Transverse colon (tissue), 4 donors: ENCODE data around the gene RHCG. TPM values are rescaled to one million over a fixed set of nuclear protein-coding genes. Genes with fewer than 3 reads are reported as not detected.

ENCODE experiments used
- DNase-seq: peaks from one replicate; pipeline ENCODE4 v3.0.0-alpha.2; 2019
- H3K27ac ChIP-seq, 4 donors: fragments of 200-600 bp; sonication (generic); 2 replicates each; pipeline ENCODE4 v1.5.1; 2016 to 2018; ENCODE audit warnings: inconsistent platforms in 4 of 4
- H3K27me3 ChIP-seq: fragments of 200-600 bp; sonication (generic); 2 replicates; pipeline ENCODE4 v1.5.1; 2017; ENCODE audit warnings: inconsistent platforms
- H3K36me3 ChIP-seq, 4 donors: fragments of 200-600 bp; sonication (generic); 2 replicates each; pipeline ENCODE4 v1.5.1; 2017 to 2019; ENCODE audit warnings: inconsistent platforms in 4 of 4
- H3K4me1 ChIP-seq, 4 donors: fragments of 200-600 bp; sonication (generic); 2 replicates each; pipeline ENCODE4 v1.5.1; 2017 to 2020; ENCODE audit warnings: inconsistent platforms in 4 of 4
- H3K4me3 ChIP-seq, 4 donors: fragments of 200-600 bp; sonication (generic); 1 replicate in 1 of 4; 2 replicates in 3 of 4; pipeline versions ENCODE4 v1.5.1 to v1.6.1; 2017 to 2019; ENCODE audit warnings: inconsistent platforms in 4 of 4
- H3K9me3 ChIP-seq, 2 donors: fragments of 200-600 bp; sonication (generic); 2 replicates each; pipeline ENCODE4 v1.5.1; 2017 to 2019; ENCODE audit warnings: inconsistent platforms in 2 of 2
- CTCF ChIP-seq, 5 experiments: fragments of 200-600 bp in 3 of 5; fragments of 450-650 bp in 2 of 5; sonication (generic) in 3 of 5; IDR thresholded peaks; 1 replicate in 2 of 5; 2 replicates in 3 of 5; pipeline ENCODE4 v1.5.1; 2016 to 2017; ENCODE audit warnings: antibody characterized with exemption in 5 of 5, inconsistent platforms in 3 of 5, mild to moderate bottlenecking in 2 of 5, moderate library complexity in 1 of 5
- EP300 ChIP-seq: sonication (generic); formaldehyde crosslinking; IDR thresholded peaks from one replicate; pipeline ENCODE4 v1.6.1; 2017; ENCODE audit warnings: antibody characterized with exemption, low read depth
- POLR2A ChIP-seq: fragments of 450-650 bp; IDR thresholded peaks from one replicate; pipeline ENCODE4 v1.6.1; 2016; ENCODE audit warnings: antibody characterized with exemption, mild to moderate bottlenecking, moderate library complexity
- POLR2AphosphoS5 ChIP-seq, 3 donors: sonication (generic); formaldehyde crosslinking; IDR thresholded peaks; one replicate each; pipeline ENCODE4 v1.6.1; 2016; ENCODE audit warnings: antibody characterized with exemption in 3 of 3
- WGBS, 2 donors: methylation state at CpG; one replicate each; pipeline ENCODE4 v1.1.5; 2018; ENCODE audit warnings: low coverage in 1 of 2; 5-methylcytosine and 5-hydroxymethylcytosine counted together
- in situ Hi-C, 4 donors: fragments of 200-750 bp; cut with MboI; loops; one replicate each; pipeline versions ENCODE4 v1.15.0 to v1.15.1; 2017; ENCODE audit warnings: low sequenced_read_pairs in 3 of 4, low pct_ligation_motif_present in 1 of 4, low pct_unique_long_range_greater_than_20kb in 1 of 4
- intact Hi-C: fragments of 100-400 bp; cut with DNase I; formaldehyde crosslinking; loops from one replicate; pipeline ENCODE4 v1.15.1; 2023; ENCODE audit warnings: low total_unique reads
- total RNA-seq, 4 donors: library from RNA; depleted of rRNA; stranded (reverse); fragments of >200 nt; gene quantifications; one replicate each; pipeline ENCODE4 v1.1.0, GENCODE V29; 2016

RHCG gene
- total RNA-seq, 4 donors from 2014 or later: 0.41 TPM; not detected in 3

- in situ Hi-C loops (loop anchor here in 1 of 4 donors (25.0 kb wide), 1 partner anchor 230 kb away; the partner anchor contains the start of gene RLBP1), intact Hi-C loops (no loop called here)
- WGBS, 2 donors: 87% methylated on average over 10 of the region's 10 CpGs; no CpG with 5 or more reads in 1 of the 2 donors
- Histone ChIP-seq H3K9me3 (no peaks in the 10 kb centered on the region), H3K27ac (no peak overlapping the region), H3K36me3 (no peaks in the 10 kb centered on the region), H3K4me1 (no peaks in the 10 kb centered on the region), H3K4me3 (no peak overlapping the region), H3K27me3 (peaks cover 3% of the 10 kb centered on the region)
- TF ChIP-seq POLR2AphosphoS5 (IDR thresholded peaks at IDR 0.05) (no peak), CTCF (IDR thresholded peaks at IDR 0.05) (no peak), POLR2A (no peak)
- DNase-seq: no peak
These were observed 54.2 kb downstream of the RHCG start for GRCh38 chr15:89442155-89442554.

- Histone ChIP-seq H3K27ac (no peak overlapping the region), H3K4me1 (no peaks in the 10 kb centered on the region), H3K9me3 (no peaks in the 10 kb centered on the region), H3K27me3 (peaks cover 6% of the 10 kb centered on the region), H3K36me3 (no peaks in the 10 kb centered on the region), H3K4me3 (no peak overlapping the region)
- intact Hi-C loops (no loop called here), in situ Hi-C loops (loop anchor here in 1 of 4 donors (25.0 kb wide), 1 partner anchor 229 kb away; the partner anchor contains the start of gene RLBP1)
- TF ChIP-seq POLR2A: no peak
- no peak for TF ChIP-seq POLR2AphosphoS5 (IDR thresholded peaks at IDR 0.05)
- TF ChIP-seq EP300: no peak
- TF ChIP-seq CTCF (IDR thresholded peaks at IDR 0.05): no peak
- WGBS, 2 donors: 32% methylated on average over 3 of the region's 3 CpGs; no CpG with 5 or more reads in 1 of the 2 donors
- peak; percentile 47 for DNase-seq
These were observed 55.0 kb downstream of the RHCG start for GRCh38 chr15:89441295-89441812.

GRCh38 chr15:89439764-89440163, 56.6 kb downstream of the RHCG start:
- TF ChIP-seq POLR2A (no peak), POLR2AphosphoS5 (IDR thresholded peaks at IDR 0.05) (no peak), EP300 (no peak), CTCF (IDR thresholded peaks at IDR 0.05) (no peak)
- no peaks in the 10 kb centered on the region for H3K9me3 ChIP-seq
- no peaks in the 10 kb centered on the region for H3K4me1 ChIP-seq
- no peak overlapping the region for H3K27ac ChIP-seq
- no peaks in the 10 kb centered on the region for H3K36me3 ChIP-seq
- peaks cover 17% of the 10 kb centered on the region for H3K27me3 ChIP-seq
- DNase-seq: no peak
- intact Hi-C loops (no loop called here), in situ Hi-C loops (loop anchor here in 1 of 4 donors (10.0 to 25.0 kb wide), 2 partner anchors 85 to 227 kb away; partner anchors contain the start of gene RLBP1)
- no peak overlapping the region for H3K4me3 ChIP-seq
- WGBS, 2 donors: 90 to 92% methylated on average over 9 of the region's 9 CpGs

GRCh38 chr15:89436560-89437311, 59.6 kb downstream of the RHCG start:
- in situ Hi-C loops (loop anchor here in 1 of 4 donors (10.0 to 25.0 kb wide), 2 partner anchors 82 to 224 kb away; partner anchors contain the start of gene RLBP1), intact Hi-C loops (no loop called here)
- Histone ChIP-seq H3K4me1 (no peaks in the 10 kb centered on the region), H3K36me3 (no peaks in the 10 kb centered on the region), H3K9me3 (no peaks in the 10 kb centered on the region), H3K4me3 (no peak overlapping the region), H3K27me3 (peaks cover 21% of the 10 kb centered on the region), H3K27ac (no peak overlapping the region)
- WGBS, 2 donors: 36 to 45% methylated on average over 3 to 7 of the region's 7 CpGs
- DNase-seq: no peak
- TF ChIP-seq EP300 (no peak), POLR2AphosphoS5 (IDR thresholded peaks at IDR 0.05) (no peak), CTCF (IDR thresholded peaks at IDR 0.05) (no peak), POLR2A (no peak)
